ENCODE data around the gene PRRC2C. TPM values are rescaled to one million over a fixed set of nuclear protein-coding genes. Genes with fewer than 3 reads are reported as not detected.
"Not testable (repeated sequence)": the region's sequence is repeated elsewhere in the genome, so short reads cannot be mapped to it uniquely, and the experiment has no call there.

Gene PRRC2C
- 58.1 and 72.6 TPM in 2 replicates for total RNA-seq

- peak; percentile 93 for DNase-seq (ENCODE audit: low read depth, low spot score)
Measured at GRCh38 chr1:171485375-171486047, at the start of gene PRRC2C. Gene PRRC2C, plus strand, starts transcription at chr1:171485530. Its CDS starts 26,559 bp downstream, at chr1:171512089.

- peak; percentile 37 for DNase-seq (ENCODE audit: low read depth, low spot score)
Measured at GRCh38 chr1:171438441-171438840, 46.9 kb upstream of the PRRC2C start.

GRCh38 chr1:171440201-171440600 is 45.1 kb upstream of the PRRC2C start:
- DNase-seq (ENCODE audit: low read depth, low spot score), result not testable (repeated sequence)

- peak; percentile 20 for DNase-seq (ENCODE audit: low read depth, low spot score)
Measured at GRCh38 chr1:171441278-171441895, 43.9 kb upstream of the PRRC2C start.

DNA sequence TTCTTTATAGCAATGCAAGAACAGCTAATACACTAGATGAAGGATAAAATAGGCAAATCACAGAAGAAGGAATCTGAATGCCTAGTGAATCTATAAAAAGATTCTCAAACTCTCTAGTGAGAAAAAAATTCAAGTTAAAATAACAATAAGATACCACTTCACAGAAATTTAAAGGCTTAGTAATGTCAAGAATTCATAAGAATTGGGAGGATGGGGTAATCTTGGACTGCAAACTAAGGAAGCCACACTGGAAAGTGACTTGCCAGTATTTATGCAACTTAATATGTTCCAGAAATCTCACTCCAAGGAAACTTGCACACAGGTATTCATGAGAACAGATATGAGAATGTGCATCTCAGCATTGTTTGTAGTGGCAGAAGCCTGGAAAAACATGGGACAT is 38.9 kb upstream of the PRRC2C start:
- no peak for DNase-seq (ENCODE audit: low read depth, low spot score)

DNA sequence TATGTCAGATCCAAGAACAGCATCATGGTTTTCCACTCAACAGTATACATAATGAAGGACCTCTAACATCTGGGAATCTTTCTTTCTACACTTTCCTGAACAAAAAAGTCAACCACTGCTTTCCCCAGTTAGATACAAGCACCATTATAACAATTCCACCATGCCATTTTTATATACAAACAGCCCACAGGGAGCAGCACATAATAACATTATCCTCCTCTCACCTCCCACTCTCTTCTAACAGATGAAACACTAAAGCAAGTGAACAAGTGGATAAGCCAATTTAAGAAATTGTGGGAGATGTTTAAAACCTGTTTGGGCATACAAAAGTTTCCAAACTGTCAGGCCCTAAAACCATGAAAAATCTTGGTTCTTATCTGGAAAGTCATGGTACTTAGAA is 29.4 kb upstream of the PRRC2C start:
- no peak for DNase-seq (ENCODE audit: low read depth, low spot score)

DNA sequence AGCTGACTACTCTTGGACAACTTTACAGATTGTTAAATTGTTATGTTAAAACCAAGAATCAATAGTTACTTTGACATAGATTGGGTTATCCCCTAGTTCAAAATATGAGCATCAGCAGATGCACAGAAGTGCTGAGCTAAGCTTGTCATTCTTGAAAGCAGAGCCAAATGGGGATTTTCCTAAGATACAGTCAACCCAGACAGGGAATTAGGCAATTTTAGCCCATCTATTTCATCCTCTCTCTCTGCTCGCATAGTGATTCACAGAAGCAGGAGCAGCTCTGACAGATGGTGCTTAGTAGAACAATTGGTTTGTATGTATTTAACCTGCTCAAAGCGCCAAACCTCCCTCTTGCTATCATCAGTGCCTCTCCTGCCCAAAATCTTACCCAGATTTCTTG is 27.9 kb upstream of the PRRC2C start:
- DNase-seq (ENCODE audit: low read depth, low spot score), result no peak

DNA sequence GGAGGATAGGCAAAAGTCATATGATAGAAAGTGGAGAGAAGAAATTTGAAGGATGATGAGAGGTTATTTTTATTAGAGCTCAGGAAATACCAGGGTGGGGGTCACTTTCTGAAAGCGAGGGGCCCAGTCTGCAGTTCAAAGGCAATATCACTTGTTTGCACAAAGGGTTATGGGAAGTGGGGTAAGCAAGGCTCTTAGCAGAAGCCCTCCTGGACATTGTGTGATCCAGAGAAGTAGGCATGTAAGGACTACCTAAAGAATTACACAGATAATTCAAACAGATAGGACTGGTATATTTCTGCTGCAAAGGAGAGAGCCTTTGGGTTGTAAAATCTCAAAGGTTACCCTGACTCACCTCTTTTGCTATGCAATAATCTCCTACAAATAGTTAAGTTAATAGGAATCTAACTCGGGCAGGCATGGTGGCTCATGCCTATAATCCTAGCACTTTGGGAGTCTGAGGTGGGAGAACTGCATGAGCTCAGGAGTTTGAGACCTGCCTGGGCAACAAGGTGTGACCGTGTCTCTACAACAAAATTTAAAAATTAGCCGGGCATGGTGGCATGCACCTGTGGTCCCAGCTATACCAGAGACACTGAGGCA is 25.2 kb upstream of the PRRC2C start:
- DNase-seq (ENCODE audit: low read depth, low spot score), result no peak

- no peak for DNase-seq (ENCODE audit: low read depth, low spot score)
Measured at GRCh38 chr1:171467626-171468025, 17.7 kb upstream of the PRRC2C start.

- no peak for DNase-seq (ENCODE audit: low read depth, low spot score)
Measured at GRCh38 chr1:171468120-171468750, 17.1 kb upstream of the PRRC2C start.

GRCh38 chr1:171470726-171471125 is 14.6 kb upstream of the PRRC2C start:
- no peak for DNase-seq (ENCODE audit: low read depth, low spot score)

- no peak for DNase-seq (ENCODE audit: low read depth, low spot score)
Measured at GRCh38 chr1:171472183-171472647, 13.1 kb upstream of the PRRC2C start.

GRCh38 chr1:171476829-171477228 is 8.5 kb upstream of the PRRC2C start:
- DNase-seq (ENCODE audit: low read depth, low spot score), result no peak

- no peak for DNase-seq (ENCODE audit: low read depth, low spot score)
Measured at GRCh38 chr1:171477804-171478203, 7.5 kb upstream of the PRRC2C start.

DNA sequence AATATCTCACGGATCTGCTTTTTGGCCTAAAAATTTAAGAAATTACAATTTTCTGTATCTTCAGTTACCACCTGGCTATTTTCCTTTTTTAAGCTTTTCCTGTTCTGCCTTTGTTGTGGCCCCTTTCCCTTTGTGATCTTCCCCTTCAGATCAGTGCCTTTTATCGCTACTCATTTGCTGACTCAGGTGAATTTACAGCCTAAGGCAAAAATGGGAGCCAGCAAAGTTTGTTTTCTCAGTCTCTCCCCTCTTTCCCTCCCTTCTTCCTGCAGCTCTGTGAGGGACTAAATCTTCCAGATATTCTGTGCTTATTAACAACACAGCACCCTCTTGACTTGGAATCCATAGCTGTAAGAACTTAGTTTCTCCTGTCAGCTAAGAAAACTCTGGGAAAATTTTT is 5.3 kb upstream of the PRRC2C start:
- no peak for DNase-seq (ENCODE audit: low read depth, low spot score)

DNA sequence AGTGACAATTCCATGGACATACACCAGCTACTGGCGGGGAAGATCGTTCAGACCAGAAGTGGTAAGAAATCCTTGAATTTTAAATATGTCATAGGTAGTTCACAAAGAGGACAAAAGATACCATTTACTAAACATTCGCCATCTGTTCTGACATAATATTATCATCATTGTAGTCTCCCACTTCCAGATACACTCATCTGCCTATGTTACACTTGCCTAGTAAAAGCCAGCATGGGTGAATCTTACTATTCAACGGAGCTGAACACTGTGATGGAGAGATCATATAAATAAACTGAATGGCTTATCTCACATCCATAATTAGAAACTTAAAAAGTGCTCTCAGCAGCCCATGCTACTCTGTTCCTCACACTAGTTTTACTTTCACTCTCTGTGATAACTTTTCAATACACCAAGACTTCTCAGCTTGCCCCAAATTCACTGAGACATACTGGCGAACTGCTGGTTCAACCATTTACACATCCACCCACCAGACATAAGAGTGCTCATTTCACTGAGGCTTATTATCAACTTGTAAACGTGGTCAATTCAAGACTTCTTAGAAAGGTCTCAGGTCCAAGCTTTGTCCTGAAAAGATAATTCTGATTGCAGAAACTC is 463 bp upstream of the PRRC2C start:
- DNase-seq (ENCODE audit: low read depth, low spot score), result peak; percentile 5

GRCh38 chr1:171486048-171486519 is 754 bp downstream of the PRRC2C start:
- DNase-seq (ENCODE audit: low read depth, low spot score), result peak; percentile 37

DNA sequence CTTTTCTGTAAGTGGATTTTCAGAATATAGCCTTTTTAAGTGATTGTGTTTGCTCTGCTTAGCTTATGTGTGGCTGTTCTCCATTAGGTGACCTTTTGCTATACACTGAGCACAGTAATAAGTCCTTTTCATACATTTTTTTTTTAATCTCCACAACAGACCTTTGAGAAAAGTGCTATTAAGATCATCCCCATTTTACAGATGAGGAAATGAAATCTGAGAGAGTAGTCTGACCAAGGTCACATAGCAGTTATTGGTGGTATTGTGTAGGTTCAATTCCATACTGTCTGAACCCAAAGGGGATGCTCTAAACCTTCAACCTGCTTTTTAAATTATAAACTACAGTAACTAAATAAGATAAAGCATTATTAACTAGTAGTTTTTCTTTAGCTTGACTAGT is 1.7 kb downstream of the PRRC2C start:
- DNase-seq (ENCODE audit: low read depth, low spot score), result no peak

- DNase-seq (ENCODE audit: low read depth, low spot score), result no peak
Measured at GRCh38 chr1:171488190-171488929, 3.0 kb downstream of the PRRC2C start.

DNA sequence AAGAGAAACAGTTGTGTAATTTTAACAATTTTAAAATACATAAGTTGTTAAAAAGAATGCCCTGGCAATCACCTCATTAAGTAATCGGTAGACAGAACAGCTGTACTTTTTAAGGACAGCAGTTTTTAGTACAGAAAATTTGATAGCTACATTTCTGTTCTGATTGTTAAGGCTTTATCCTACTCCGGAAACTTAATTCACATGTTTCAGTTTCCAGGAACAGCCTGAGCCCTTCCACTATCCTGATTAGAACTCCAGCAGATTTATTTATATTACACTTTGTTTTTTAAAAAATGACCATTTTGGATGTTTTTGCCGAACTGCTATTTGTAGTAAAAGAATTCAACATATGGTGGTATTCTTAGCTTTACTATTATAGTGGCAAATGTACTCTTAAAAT is 8.7 kb downstream of the PRRC2C start:
- DNase-seq (ENCODE audit: low read depth, low spot score), result no peak

DNA sequence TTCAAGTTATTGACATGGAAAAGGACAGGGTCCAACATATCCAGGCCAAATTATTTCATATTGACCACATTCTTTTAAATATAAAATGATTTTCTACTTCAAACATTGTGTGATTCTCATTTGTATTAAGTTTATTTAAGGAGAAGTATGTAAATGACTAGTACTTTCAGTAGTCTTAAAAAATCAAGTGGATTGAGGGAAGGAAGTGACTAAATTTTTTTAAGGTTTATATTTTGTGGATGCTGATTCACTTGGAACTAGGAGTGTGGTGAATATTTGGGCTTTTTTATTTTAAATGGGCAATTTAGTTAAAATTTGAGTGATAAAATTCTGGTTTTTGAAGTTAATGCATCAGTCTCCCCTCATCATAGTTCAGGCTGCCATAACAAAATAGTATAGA is 10.1 kb downstream of the PRRC2C start:
- no peak for DNase-seq (ENCODE audit: low read depth, low spot score)
